ENCODE results near the gene MSRB3. TPM values are rescaled to one million over a fixed set of nuclear protein-coding genes. Genes with fewer than 3 reads are reported as not detected.

The MSRB3 gene
- total and polyA plus RNA-seq, 2 donors (not counting 1 experiment from before 2014, with no cell fraction given), result 46.9 to 105 TPM

GRCh38 chr12:65411171-65411570 lies 132.7 kb downstream of the MSRB3 start:
- H3K27me3 ChIP-seq (ENCODE audit: control insufficient read depth, insufficient read depth, low read length), result no peaks in the 10 kb centered on the region
- no peaks in the 10 kb centered on the region for H3K36me3 ChIP-seq (ENCODE audit: control insufficient read depth, insufficient read depth, low read length)
- no peak overlapping the region for H3K4me2 ChIP-seq (ENCODE audit: extremely low read depth, insufficient read depth, low read length)
- no peak overlapping the region for H3K9ac ChIP-seq (ENCODE audit: insufficient read depth, low read length)
- no peaks in the 10 kb centered on the region for H3K9me3 ChIP-seq (ENCODE audit: control insufficient read depth, insufficient read depth, low read depth, low read length)
- no peak overlapping the region for H3K4me3 ChIP-seq (replicated peaks in 1 of 4; ENCODE audit: control extremely low read depth in 1 of 4, insufficient read depth in 1 of 4, low read depth in 3 of 4, low read length in 4 of 4)
- no peaks in the 10 kb centered on the region for H3K4me1 ChIP-seq (ENCODE audit: control insufficient read depth, extremely low read depth, insufficient read depth, low read length)
- no peak overlapping the region for H2AFZ ChIP-seq (ENCODE audit: low read length)
- TF ChIP-seq EZH2 (IDR thresholded peaks at IDR 0.05; ENCODE audit: low read length, missing control alignments) (no peak), CTCF (conservative IDR thresholded peaks at IDR 0.05 in 1 of 2, IDR thresholded peaks at IDR 0.05 in 1 of 2; ENCODE audit: low read depth in 1 of 2, low read length in 2 of 2) (no peak)
- no peak overlapping the region for H3K27ac ChIP-seq (ENCODE audit: insufficient read depth, low read length)
- no peak for DNase-seq (ENCODE audit: low read depth in 2 of 2)
- H4K20me1 ChIP-seq (ENCODE audit: control insufficient read depth, extremely low read depth, insufficient read depth, low read length), result no peaks in the 10 kb centered on the region
- no peaks in the 10 kb centered on the region for H3K79me2 ChIP-seq (ENCODE audit: control insufficient read depth, insufficient read depth, low read length)

- Histone ChIP-seq H3K4me2 (ENCODE audit: extremely low read depth, insufficient read depth, low read length) (no peak overlapping the region), H3K36me3 (ENCODE audit: control insufficient read depth, insufficient read depth, low read length) (no peaks in the 10 kb centered on the region), H3K27me3 (ENCODE audit: control insufficient read depth, insufficient read depth, low read length) (no peaks in the 10 kb centered on the region), H3K79me2 (ENCODE audit: control insufficient read depth, insufficient read depth, low read length) (no peaks in the 10 kb centered on the region), H3K9ac (ENCODE audit: insufficient read depth, low read length) (no peak overlapping the region), H3K9me3 (ENCODE audit: control insufficient read depth, insufficient read depth, low read depth, low read length) (no peaks in the 10 kb centered on the region), H3K27ac (ENCODE audit: insufficient read depth, low read length) (no peak overlapping the region), H3K4me3 (replicated peaks in 1 of 4; ENCODE audit: control extremely low read depth in 1 of 4, insufficient read depth in 1 of 4, low read depth in 3 of 4, low read length in 4 of 4) (no peak overlapping the region), H2AFZ (ENCODE audit: low read length) (no peak overlapping the region), H4K20me1 (ENCODE audit: control insufficient read depth, extremely low read depth, insufficient read depth, low read length) (no peaks in the 10 kb centered on the region), H3K4me1 (ENCODE audit: control insufficient read depth, extremely low read depth, insufficient read depth, low read length) (no peaks in the 10 kb centered on the region)
- no peak for DNase-seq (ENCODE audit: low read depth in 2 of 2)
- TF ChIP-seq EZH2 (IDR thresholded peaks at IDR 0.05; ENCODE audit: low read length, missing control alignments), result no peak
- no peak for TF ChIP-seq CTCF (conservative IDR thresholded peaks at IDR 0.05 in 1 of 2, IDR thresholded peaks at IDR 0.05 in 1 of 2; ENCODE audit: low read depth in 1 of 2, low read length in 2 of 2)
Measured at GRCh38 chr12:65414526-65414925, 136.0 kb downstream of the MSRB3 start.

- H4K20me1 ChIP-seq (ENCODE audit: control insufficient read depth, extremely low read depth, insufficient read depth, low read length), result no peaks in the 10 kb centered on the region
- H3K27me3 ChIP-seq (ENCODE audit: control insufficient read depth, insufficient read depth, low read length), result no peaks in the 10 kb centered on the region
- H3K9ac ChIP-seq (ENCODE audit: insufficient read depth, low read length), result no peak overlapping the region
- DNase-seq (ENCODE audit: low read depth in 2 of 2), result no peak
- TF ChIP-seq EZH2 (IDR thresholded peaks at IDR 0.05; ENCODE audit: low read length, missing control alignments) (no peak), CTCF (conservative IDR thresholded peaks at IDR 0.05 in 1 of 2, IDR thresholded peaks at IDR 0.05 in 1 of 2; ENCODE audit: low read depth in 1 of 2, low read length in 2 of 2) (no peak)
- no peaks in the 10 kb centered on the region for H3K9me3 ChIP-seq (ENCODE audit: control insufficient read depth, insufficient read depth, low read depth, low read length)
- H3K4me3 ChIP-seq (replicated peaks in 1 of 4; ENCODE audit: control extremely low read depth in 1 of 4, insufficient read depth in 1 of 4, low read depth in 3 of 4, low read length in 4 of 4), result no peak overlapping the region
- no peak overlapping the region for H2AFZ ChIP-seq (ENCODE audit: low read length)
- H3K4me2 ChIP-seq (ENCODE audit: extremely low read depth, insufficient read depth, low read length), result no peak overlapping the region
- H3K27ac ChIP-seq (ENCODE audit: insufficient read depth, low read length), result no peak overlapping the region
- H3K79me2 ChIP-seq (ENCODE audit: control insufficient read depth, insufficient read depth, low read length), result no peaks in the 10 kb centered on the region
- H3K36me3 ChIP-seq (ENCODE audit: control insufficient read depth, insufficient read depth, low read length), result peaks cover 1% of the 10 kb centered on the region
- H3K4me1 ChIP-seq (ENCODE audit: control insufficient read depth, extremely low read depth, insufficient read depth, low read length), result no peaks in the 10 kb centered on the region
Measured at GRCh38 chr12:65415826-65416225, 137.3 kb downstream of the MSRB3 start.
